Measurements from ENCODE around the gene KLHL1. TPM values are rescaled to one million over a fixed set of nuclear protein-coding genes. Genes with fewer than 3 reads are reported as not detected.

KLHL1 gene
- total and polyA plus RNA-seq, 4 donors: 0.14 TPM; not detected in 3

DNA sequence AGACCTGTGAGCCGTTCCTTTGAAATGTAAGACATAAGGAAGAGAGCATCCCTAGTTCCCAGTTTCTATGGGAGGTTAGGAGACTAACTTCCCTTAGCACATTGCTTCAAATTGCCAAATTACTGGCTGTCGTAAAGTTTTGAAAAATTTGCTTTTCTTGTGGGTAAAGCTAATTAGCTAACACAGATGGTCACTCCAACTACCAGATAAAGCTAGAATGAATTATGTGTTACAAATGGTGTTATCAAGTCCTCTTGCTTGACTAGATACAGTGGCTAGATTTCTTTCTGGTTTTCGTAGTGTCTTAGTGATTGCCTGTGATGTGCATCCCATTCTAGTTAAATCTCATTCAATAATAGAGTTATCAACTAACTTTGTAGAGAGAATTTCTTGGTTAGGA lies 417.3 kb downstream of the KLHL1 start:
- TF ChIP-seq, protein P1, sequence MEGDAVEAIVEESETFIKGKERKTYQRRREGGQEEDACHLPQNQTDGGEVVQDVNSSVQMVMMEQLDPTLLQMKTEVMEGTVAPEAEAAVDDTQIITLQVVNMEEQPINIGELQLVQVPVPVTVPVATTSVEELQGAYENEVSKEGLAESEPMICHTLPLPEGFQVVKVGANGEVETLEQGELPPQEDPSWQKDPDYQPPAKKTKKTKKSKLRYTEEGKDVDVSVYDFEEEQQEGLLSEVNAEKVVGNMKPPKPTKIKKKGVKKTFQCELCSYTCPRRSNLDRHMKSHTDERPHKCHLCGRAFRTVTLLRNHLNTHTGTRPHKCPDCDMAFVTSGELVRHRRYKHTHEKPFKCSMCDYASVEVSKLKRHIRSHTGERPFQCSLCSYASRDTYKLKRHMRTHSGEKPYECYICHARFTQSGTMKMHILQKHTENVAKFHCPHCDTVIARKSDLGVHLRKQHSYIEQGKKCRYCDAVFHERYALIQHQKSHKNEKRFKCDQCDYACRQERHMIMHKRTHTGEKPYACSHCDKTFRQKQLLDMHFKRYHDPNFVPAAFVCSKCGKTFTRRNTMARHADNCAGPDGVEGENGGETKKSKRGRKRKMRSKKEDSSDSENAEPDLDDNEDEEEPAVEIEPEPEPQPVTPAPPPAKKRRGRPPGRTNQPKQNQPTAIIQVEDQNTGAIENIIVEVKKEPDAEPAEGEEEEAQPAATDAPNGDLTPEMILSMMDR (IDR thresholded peaks at IDR 0.05; ENCODE audit: control extremely low read depth, extremely low read depth): no peak
- H3K27ac ChIP-seq (ENCODE audit: low read depth in 1 of 2, low read length in 1 of 2): no peak overlapping the region
- WGBS, 2 donors: 50 to 62% methylated on average over 3 of the region's 3 CpGs
- H3K4me3 ChIP-seq: no peak overlapping the region
- no peak for ATAC-seq (ENCODE audit: insufficient read depth, low FRiP score)
- DNase-seq: no peak
- no peaks in the 10 kb centered on the region for H3K9me3 ChIP-seq (ENCODE audit: control insufficient read depth in 4 of 4, insufficient read depth in 3 of 4, low read length in 3 of 4)
- no peaks in the 10 kb centered on the region for H3K36me3 ChIP-seq (ENCODE audit: control insufficient read depth in 4 of 4, insufficient read depth in 4 of 4, low read length in 4 of 4)
- H3K9ac ChIP-seq (ENCODE audit: insufficient read depth in 1 of 2, low read length in 2 of 2): no peak overlapping the region
- no peaks in the 10 kb centered on the region for H3K4me1 ChIP-seq (ENCODE audit: control insufficient read depth in 5 of 5, insufficient read depth in 5 of 5, low read length in 5 of 5)
- no peaks in the 10 kb centered on the region for H3K27me3 ChIP-seq (ENCODE audit: control insufficient read depth in 3 of 3, insufficient read depth in 3 of 3, low read length in 2 of 3)

DNA sequence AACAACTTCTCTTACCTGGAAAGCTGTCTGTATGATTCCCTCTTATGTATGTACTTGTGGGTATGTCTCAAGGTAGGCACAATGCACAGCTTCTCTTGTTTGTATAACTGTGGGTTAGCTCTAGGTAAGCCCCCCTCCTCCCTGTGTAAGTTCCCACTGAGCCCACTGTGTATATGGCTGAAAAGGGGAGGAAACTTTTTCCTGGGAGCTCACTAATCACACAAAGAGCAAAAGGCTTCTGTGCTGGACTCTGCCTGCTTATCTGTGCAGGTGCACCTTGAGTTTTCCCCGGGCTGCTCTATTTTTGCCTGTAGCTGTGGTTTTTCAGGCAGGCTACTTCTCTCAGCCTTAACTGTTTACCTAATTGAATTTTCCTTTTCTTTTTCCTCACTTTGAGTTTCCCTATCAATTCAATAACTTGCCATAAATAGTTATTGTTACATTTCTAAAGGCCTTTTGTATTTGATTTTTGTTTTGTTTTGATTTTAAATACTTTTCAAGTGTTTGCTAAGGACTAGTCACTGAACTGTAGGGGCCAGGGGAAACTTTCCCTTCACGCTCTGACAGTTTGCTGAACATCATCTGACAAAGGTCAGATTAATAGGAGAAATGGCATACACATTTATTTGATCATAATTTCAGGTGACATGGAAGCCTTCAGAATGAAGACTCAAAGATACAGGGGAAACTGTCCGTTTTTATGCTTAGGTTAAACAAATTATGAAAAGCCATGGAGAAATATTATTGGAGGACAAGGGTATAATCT lies 424.1 kb downstream of the KLHL1 start:
- TF ChIP-seq, protein P1 (IDR thresholded peaks at IDR 0.05; ENCODE audit: control extremely low read depth, extremely low read depth): no peak
- Histone ChIP-seq H3K4me1 (ENCODE audit: control insufficient read depth in 5 of 5, insufficient read depth in 5 of 5, low read length in 5 of 5) (no peaks in the 10 kb centered on the region), H3K36me3 (ENCODE audit: control insufficient read depth in 4 of 4, insufficient read depth in 4 of 4, low read length in 4 of 4) (no peaks in the 10 kb centered on the region), H3K4me3 (no peak overlapping the region), H3K27me3 (ENCODE audit: control insufficient read depth in 3 of 3, insufficient read depth in 3 of 3, low read length in 2 of 3) (no peaks in the 10 kb centered on the region), H3K9ac (ENCODE audit: insufficient read depth in 1 of 2, low read length in 2 of 2) (no peak overlapping the region), H3K9me3 (ENCODE audit: control insufficient read depth in 4 of 4, insufficient read depth in 3 of 4, low read length in 3 of 4) (no peaks in the 10 kb centered on the region), H3K27ac (ENCODE audit: low read depth in 1 of 2, low read length in 1 of 2) (no peak overlapping the region)
- peak; percentile 16 to 39 (median 19) for DNase-seq
- 42 to 54% methylated on average over 3 of the region's 3 CpGs for WGBS, 2 donors
- no peak for ATAC-seq (ENCODE audit: insufficient read depth, low FRiP score)

DNA sequence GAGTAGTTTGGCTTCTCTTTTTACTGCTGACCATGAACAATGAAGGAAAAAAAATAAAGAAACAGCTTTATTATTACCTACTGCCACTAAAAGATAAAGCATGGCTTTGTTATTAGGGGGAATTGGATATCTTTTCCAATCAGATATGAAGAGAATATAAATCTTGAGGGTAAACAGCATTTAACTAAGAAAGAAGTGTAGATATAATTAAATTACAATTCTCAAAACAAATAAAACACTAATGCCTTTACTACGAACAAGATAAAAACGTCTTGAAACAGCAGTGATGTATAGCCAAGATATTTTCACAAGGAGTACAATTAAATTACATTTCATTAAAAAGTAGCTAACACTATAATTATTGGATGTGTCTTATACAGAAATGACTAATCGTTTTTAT lies 426.5 kb downstream of the KLHL1 start:
- Histone ChIP-seq H3K36me3 (ENCODE audit: control insufficient read depth in 4 of 4, insufficient read depth in 4 of 4, low read length in 4 of 4) (no peaks in the 10 kb centered on the region), H3K27ac (ENCODE audit: low read depth in 1 of 2, low read length in 1 of 2) (no peak overlapping the region), H3K27me3 (ENCODE audit: control insufficient read depth in 3 of 3, insufficient read depth in 3 of 3, low read length in 2 of 3) (no peaks in the 10 kb centered on the region), H3K4me3 (no peak overlapping the region), H3K9ac (ENCODE audit: insufficient read depth in 1 of 2, low read length in 2 of 2) (no peak overlapping the region), H3K4me1 (ENCODE audit: control insufficient read depth in 5 of 5, insufficient read depth in 5 of 5, low read length in 5 of 5) (no peaks in the 10 kb centered on the region), H3K9me3 (ENCODE audit: control insufficient read depth in 4 of 4, insufficient read depth in 3 of 4, low read length in 3 of 4) (no peaks in the 10 kb centered on the region)
- ATAC-seq (ENCODE audit: insufficient read depth, low FRiP score): no peak
- TF ChIP-seq, protein P1 (IDR thresholded peaks at IDR 0.05; ENCODE audit: control extremely low read depth, extremely low read depth): no peak
- WGBS, 2 donors: 60 to 79% methylated on average over 3 of the region's 3 CpGs
- DNase-seq: no peak

DNA sequence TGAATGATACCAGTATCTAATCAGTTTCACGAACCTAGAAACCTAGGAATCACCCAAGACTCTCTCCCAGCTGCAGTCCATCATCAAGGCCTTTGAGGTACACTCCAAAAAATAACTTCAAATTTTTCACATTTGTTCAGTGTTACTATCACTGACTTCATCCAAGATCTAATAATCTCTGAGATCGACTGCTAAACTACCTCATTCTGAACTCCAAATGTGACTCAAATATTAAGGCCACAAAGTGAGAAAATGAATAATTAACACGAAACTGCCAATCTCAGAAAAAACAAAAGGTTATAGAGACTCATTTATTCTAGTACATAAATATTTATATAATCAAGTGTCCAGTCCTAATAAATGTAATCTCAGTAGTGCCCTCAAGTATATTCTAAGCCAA lies 430.9 kb downstream of the KLHL1 start:
- Histone ChIP-seq H3K4me1 (ENCODE audit: control insufficient read depth in 5 of 5, insufficient read depth in 5 of 5, low read length in 5 of 5) (no peaks in the 10 kb centered on the region), H3K27ac (ENCODE audit: low read depth in 1 of 2, low read length in 1 of 2) (no peak overlapping the region), H3K9ac (ENCODE audit: insufficient read depth in 1 of 2, low read length in 2 of 2) (no peak overlapping the region), H3K36me3 (ENCODE audit: control insufficient read depth in 4 of 4, insufficient read depth in 4 of 4, low read length in 4 of 4) (no peaks in the 10 kb centered on the region), H3K4me3 (no peak overlapping the region), H3K9me3 (ENCODE audit: control insufficient read depth in 4 of 4, insufficient read depth in 3 of 4, low read length in 3 of 4) (no peaks in the 10 kb centered on the region), H3K27me3 (ENCODE audit: control insufficient read depth in 3 of 3, insufficient read depth in 3 of 3, low read length in 2 of 3) (no peaks in the 10 kb centered on the region)
- TF ChIP-seq, protein P1 (IDR thresholded peaks at IDR 0.05; ENCODE audit: control extremely low read depth, extremely low read depth): no peak
- DNase-seq (no peak), ATAC-seq (ENCODE audit: insufficient read depth, low FRiP score) (no peak)
- 68 to 77% methylated on average over 3 of the region's 3 CpGs for WGBS, 2 donors
